ENCODE measurements around the gene ARL5A.

DNA sequence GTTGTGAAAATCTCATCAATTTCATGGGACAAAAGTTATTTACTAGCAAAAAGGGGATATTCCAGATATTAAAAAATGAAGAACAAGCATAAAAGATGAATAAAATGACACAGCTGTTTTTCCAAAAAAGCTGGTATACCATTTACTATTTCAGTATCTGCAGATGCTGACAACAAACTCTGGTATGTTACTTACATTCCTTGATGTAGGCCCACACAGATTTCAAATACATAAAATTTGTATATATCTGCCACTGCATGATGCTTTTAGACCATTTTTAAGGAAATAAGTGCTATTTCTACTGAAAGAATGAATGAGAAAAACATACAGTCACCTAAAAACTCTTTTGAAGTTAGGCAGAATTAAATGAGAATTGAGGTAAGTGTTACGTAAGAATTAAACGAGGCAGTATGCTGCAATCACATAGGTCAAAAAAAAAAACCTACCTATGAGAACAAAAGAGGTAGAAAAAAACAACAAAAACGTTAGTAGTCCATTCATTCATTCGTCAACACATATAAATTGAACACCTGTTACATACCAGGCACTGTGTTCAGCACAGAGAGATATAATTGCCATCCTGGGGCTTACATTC, 32.5 kb downstream of the ARL5A start:
- TF ChIP-seq, protein P1, sequence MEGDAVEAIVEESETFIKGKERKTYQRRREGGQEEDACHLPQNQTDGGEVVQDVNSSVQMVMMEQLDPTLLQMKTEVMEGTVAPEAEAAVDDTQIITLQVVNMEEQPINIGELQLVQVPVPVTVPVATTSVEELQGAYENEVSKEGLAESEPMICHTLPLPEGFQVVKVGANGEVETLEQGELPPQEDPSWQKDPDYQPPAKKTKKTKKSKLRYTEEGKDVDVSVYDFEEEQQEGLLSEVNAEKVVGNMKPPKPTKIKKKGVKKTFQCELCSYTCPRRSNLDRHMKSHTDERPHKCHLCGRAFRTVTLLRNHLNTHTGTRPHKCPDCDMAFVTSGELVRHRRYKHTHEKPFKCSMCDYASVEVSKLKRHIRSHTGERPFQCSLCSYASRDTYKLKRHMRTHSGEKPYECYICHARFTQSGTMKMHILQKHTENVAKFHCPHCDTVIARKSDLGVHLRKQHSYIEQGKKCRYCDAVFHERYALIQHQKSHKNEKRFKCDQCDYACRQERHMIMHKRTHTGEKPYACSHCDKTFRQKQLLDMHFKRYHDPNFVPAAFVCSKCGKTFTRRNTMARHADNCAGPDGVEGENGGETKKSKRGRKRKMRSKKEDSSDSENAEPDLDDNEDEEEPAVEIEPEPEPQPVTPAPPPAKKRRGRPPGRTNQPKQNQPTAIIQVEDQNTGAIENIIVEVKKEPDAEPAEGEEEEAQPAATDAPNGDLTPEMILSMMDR (IDR thresholded peaks at IDR 0.05) = no peak
- TF ChIP-seq POLR2AphosphoS5 (IDR thresholded peaks at IDR 0.05) (no peak), POLR2A (IDR thresholded peaks at IDR 0.05) (no peak), EP300 (IDR thresholded peaks at IDR 0.05) (no peak)

Measured in stomach (tissue), 4 donors.